Nephron (organoid): ENCODE results near the gene ULK1.
"Not testable (repeated sequence)": the region's sequence is repeated elsewhere in the genome, so short reads cannot be mapped to it uniquely, and the experiment has no call there.

Experiments
- H3K27ac Mint-ChIP-seq, 3 experiments: 2 replicates each; pipeline ENCODE4 v1.8.0; 2020; ENCODE audit warnings: mixed read lengths in 3 of 3, mild to moderate bottlenecking in 2 of 3, moderate library complexity in 1 of 3
- H3K27me3 Mint-ChIP-seq: 2 replicates; pipeline ENCODE4 v1.8.0; 2021; ENCODE audit warnings: low read depth, mild to moderate bottlenecking, moderate library complexity, mixed read lengths
- H3K36me3 Mint-ChIP-seq: 2 replicates; pipeline ENCODE4 v1.8.0; 2020; ENCODE audit warnings: low read depth, mixed read lengths
- H3K4me1 Mint-ChIP-seq: 2 replicates; pipeline ENCODE4 v1.8.0; 2020; ENCODE audit warnings: mixed read lengths
- H3K4me3 Mint-ChIP-seq, 3 experiments: 2 replicates each; pipeline ENCODE4 v1.8.0; 2020; ENCODE audit warnings: mild to moderate bottlenecking in 3 of 3, mixed read lengths in 3 of 3, moderate library complexity in 2 of 3
- H3K9me3 Mint-ChIP-seq: 2 replicates; pipeline ENCODE4 v1.8.0; 2020; ENCODE audit warnings: mixed read lengths
- TF ChIP-seq, protein P1 (sequence below), 3 experiments: fragments of 200-600 bp; sonication (generic); IDR thresholded peaks; one replicate each; pipeline ENCODE4 v1.5.0; 2021; ENCODE audit warnings: antibody characterized with exemption in 3 of 3; ENCODE audit not compliant: unreplicated experiment in 3 of 3

ULK1 gene

DNA sequence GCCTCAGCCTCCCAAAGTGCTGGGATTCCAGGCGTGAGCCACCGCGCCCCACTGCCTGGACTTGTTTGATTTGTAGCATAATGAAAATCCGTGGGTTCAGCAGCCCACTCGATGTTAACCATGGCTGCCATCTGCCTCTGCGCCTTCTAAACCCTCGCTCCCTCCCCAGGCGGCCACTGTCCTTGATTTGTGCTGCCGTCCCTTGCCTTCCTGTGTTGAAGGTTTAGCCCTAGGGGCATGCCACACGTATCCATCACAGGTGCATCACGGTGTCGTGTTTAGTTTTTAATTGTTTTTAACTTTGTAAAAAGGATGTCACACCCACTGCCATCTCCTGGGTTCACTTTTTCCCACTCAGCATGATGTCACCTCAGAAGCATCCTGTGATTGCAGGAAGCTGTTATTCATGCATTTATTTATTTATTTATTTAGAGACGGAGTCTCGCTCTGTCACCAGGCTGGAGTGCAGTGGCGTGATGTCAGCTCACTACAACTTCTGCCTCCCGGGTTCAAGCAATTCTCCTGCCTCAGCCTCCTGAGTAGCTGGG, 24.5 kb upstream of the ULK1 start:
- peaks cover 13% of the 10 kb centered on the region for H3K27me3 Mint-ChIP-seq
- no peak overlapping the region for H3K27ac Mint-ChIP-seq

DNA sequence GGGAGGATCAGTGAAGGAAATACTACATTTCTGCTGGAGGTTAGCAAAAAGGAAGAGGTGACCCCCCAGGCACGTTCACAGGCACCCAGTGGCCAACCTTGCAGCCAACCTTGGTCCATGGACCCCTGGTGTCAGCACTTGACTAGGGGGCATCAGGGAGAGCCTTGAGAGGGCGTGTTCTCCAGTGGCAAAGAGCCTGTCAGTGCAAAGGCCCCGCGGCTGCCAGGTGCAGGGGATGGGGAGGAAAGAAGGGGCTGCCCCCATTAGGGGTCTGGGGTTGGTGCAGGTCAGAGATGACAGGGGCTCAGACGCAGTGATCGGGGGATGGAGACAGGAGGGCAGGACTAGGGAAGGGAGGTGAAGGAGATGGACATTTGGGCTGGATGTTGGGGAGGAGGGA, 22.7 kb upstream of the ULK1 start:
- Mint-ChIP-seq H3K9me3 (peaks cover 6% of the 10 kb centered on the region), H3K27ac (no peak overlapping the region), H3K27me3 (peaks cover 9% of the 10 kb centered on the region), H3K4me3 (no peak overlapping the region), H3K4me1 (no peaks in the 10 kb centered on the region), H3K36me3 (no peaks in the 10 kb centered on the region)
- TF ChIP-seq, protein P1, sequence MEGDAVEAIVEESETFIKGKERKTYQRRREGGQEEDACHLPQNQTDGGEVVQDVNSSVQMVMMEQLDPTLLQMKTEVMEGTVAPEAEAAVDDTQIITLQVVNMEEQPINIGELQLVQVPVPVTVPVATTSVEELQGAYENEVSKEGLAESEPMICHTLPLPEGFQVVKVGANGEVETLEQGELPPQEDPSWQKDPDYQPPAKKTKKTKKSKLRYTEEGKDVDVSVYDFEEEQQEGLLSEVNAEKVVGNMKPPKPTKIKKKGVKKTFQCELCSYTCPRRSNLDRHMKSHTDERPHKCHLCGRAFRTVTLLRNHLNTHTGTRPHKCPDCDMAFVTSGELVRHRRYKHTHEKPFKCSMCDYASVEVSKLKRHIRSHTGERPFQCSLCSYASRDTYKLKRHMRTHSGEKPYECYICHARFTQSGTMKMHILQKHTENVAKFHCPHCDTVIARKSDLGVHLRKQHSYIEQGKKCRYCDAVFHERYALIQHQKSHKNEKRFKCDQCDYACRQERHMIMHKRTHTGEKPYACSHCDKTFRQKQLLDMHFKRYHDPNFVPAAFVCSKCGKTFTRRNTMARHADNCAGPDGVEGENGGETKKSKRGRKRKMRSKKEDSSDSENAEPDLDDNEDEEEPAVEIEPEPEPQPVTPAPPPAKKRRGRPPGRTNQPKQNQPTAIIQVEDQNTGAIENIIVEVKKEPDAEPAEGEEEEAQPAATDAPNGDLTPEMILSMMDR (IDR thresholded peaks at IDR 0.05; ENCODE audit: unreplicated experiment in 3 of 3): no peak

More for the DNA sequence above, 24.5 kb upstream of the ULK1 start:
- Mint-ChIP-seq H3K4me1 (no peaks in the 10 kb centered on the region), H3K36me3 (no peaks in the 10 kb centered on the region), H3K9me3 (peaks cover 6% of the 10 kb centered on the region), H3K4me3 (no peak overlapping the region)
- TF ChIP-seq, protein P1 (IDR thresholded peaks at IDR 0.05; ENCODE audit: unreplicated experiment in 3 of 3): no peak

DNA sequence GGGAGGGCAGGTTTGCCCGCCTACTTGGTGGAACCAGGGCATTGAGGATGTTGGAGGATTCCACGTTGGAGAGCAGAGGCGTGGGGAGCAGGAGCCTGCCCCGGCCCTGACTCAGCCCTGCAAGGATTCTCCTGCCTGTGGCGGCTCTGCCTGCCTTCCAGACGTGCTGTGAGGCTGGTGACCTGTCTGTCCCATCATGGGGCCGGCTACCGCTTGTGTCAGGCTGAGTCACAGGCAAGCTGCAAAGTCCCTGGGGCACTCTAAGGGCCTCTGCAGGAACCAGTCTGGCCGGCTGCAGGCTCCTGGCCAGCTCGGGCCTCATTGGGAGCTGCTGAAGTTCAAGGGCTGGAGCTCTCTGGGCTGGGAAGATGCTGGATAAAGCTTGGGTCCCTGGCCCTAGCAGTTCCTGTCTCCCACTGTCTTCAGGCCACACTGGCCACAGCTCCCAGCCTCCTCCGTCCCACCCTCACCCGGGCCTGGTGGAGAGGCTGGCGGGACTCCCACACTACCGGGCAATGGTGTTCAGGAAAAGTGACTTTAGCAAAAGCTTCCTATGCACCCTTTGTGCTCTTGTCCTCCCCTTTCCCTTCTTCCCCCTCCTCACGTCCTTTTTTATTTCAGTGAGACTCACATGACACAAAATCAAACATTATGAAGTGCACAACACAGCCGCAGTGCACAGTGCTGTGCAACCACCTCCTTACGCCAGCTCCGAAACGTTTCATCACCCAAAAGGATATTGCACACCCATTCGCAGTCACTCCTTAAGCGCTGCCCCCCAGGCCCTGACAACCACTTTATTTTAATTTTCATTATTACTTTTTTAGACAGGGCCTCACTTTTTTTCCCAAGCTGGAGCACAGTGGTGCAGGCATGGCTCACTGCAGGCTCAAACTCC, 22.0 kb upstream of the ULK1 start:
- peaks cover 6% of the 10 kb centered on the region for H3K9me3 Mint-ChIP-seq
- H3K36me3 Mint-ChIP-seq: no peaks in the 10 kb centered on the region
- TF ChIP-seq, protein P1 (IDR thresholded peaks at IDR 0.05; ENCODE audit: unreplicated experiment in 3 of 3): no peak
- H3K4me3 Mint-ChIP-seq: no peak overlapping the region
- no peak overlapping the region for H3K27ac Mint-ChIP-seq
- no peaks in the 10 kb centered on the region for H3K4me1 Mint-ChIP-seq
- H3K27me3 Mint-ChIP-seq: peaks cover 6% of the 10 kb centered on the region

DNA sequence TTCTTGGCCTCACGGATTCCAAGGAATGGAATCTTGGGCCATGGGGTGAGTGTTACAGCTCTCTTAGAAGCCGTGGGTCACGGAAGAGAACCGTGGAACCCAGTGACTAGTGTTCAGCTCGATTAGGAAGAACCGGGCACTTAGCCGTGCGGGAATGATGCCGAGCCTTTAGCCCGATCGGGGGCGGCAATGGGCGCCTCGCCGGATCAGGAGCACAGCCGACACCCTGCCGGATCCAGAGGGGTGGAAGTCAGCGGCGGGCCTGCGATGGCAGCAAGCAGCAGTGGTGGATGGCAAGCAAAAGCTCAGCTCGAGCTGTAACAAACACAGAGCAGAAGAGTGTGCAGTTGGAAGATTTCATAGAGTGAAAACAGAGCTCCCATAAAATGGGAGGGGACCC, 21.1 kb upstream of the ULK1 start:
- TF ChIP-seq, protein P1 (IDR thresholded peaks at IDR 0.05; ENCODE audit: unreplicated experiment in 3 of 3): no peak
- Mint-ChIP-seq H3K9me3 (peaks cover 6% of the 10 kb centered on the region), H3K36me3 (no peaks in the 10 kb centered on the region), H3K4me3 (no peak overlapping the region), H3K27me3 (peaks cover 7% of the 10 kb centered on the region), H3K4me1 (no peaks in the 10 kb centered on the region), H3K27ac (no peak overlapping the region)

DNA sequence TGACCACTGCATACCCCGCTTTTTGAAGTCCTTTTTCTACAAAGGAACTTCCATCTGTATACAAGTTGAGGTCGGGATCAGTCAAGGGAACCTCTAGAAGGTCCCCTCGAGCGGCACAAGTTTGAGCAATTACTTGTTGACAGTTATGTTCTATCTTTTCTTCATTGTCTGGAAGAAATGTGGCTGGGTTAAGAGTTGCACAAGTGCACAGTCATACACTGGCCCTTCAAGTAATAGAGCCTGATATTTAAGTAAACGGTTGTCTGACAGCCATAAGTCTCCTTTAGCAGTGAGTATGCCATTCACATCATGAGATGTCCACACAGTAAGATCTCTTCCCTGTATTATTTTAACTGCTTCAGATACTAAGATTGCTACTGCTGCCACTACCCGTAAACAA, 19.4 kb upstream of the ULK1 start:
- not testable (repeated sequence) for H3K27ac Mint-ChIP-seq

DNA sequence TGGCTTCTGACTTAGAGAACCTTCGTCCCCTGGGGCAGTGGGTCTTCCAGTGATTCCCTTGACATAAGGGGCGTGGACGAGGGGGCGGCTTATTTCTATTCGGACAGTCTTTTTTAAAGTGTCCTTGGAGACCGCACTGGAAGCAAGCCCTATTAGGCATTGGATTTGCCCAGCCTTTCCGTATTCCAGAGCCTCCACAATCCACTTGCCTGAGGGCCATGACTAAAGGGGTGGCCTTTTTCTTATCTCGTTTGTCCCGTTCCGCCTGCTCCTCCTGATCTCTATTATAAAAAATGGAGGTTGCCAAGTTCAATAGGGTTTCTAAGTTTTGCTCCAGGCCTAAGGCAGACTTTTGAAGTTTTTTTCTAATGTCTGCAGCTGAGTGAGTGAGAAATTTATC, 17.2 kb upstream of the ULK1 start:
- H3K27me3 Mint-ChIP-seq: peaks cover 17% of the 10 kb centered on the region
- not testable (repeated sequence) for H3K27ac Mint-ChIP-seq, H3K4me1 Mint-ChIP-seq, H3K9me3 Mint-ChIP-seq, H3K36me3 Mint-ChIP-seq, H3K4me3 Mint-ChIP-seq

More for the DNA sequence above, 19.4 kb upstream of the ULK1 start:
- not testable (repeated sequence) for H3K9me3 Mint-ChIP-seq, H3K4me3 Mint-ChIP-seq, H3K4me1 Mint-ChIP-seq, H3K36me3 Mint-ChIP-seq, H3K27me3 Mint-ChIP-seq

DNA sequence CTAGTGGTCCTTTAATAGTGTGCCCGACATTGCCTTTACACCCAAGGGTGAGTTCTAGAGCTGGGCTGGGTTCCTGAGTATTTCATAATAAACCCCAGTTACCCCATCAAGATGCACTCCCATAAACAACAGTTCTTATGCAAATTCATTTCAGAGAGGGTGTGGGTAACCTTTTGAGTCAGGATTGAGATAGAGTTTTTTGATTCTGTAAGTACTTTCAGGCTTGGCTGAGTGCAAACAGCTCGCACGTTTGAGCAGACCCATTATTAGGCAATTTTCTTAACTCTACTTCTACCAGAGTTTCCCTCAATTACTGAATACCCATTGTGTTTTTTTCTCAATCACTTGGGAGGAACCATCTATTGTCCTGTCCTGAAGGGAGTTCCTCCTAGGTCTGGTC, 16.0 kb upstream of the ULK1 start:
- H3K36me3 Mint-ChIP-seq, H3K4me1 Mint-ChIP-seq, H3K9me3 Mint-ChIP-seq, H3K27ac Mint-ChIP-seq, H3K4me3 Mint-ChIP-seq: not testable (repeated sequence)
- peaks cover 17% of the 10 kb centered on the region for H3K27me3 Mint-ChIP-seq
